ENCODE measurements around the gene CLIC3.

Gene CLIC3

DNA sequence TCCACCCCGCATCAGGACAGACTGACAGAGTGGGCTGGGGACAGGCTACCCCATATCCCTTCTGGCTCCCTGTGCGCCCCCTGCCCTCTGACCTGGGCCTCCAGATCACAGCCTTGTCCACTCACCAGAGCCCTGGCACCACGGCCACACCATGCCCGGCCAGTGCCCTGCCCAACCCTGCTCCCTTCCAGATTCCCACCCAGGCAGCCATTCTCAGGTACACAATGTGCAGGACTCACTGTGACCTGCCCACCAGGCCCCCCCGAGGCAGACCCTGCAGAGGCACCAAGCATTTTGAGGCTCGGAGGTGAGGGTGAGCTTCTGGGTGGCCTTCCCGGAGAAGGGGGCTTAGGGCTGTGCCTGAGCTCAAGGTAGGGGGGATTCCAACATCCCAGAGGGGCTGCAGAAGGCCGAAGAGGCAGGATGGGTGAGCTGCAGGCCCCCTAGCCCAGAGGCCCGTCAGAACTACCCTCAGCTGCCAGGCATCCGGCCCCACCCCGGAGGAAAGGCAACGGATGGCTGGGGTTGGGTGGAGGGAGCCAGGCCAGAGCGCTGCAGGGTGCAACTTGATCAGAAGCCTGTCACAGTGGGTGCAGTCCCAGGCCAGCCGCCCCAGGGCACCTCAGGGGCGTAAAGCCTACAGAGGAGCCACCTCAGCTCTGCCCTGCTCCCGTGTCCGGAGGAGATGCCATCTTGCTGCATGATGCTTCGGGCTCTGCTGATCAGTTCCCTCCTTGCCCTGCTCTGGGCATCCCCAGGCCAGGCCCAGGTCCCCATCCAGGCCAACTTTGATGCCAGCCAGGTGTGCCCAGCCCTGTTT, 13.9 kb downstream of the CLIC3 start, which contains the start of gene LCNL1:
Gene LCNL1 (plus strand): TSS at position 762 of the 820 bp plus-strand sequence. CDS start 594 bp downstream, outside the sequence.
- H3K4me3 ChIP-seq (ENCODE audit: low read depth, low read length), result no peak within 1 kb of the TSS
- in situ Hi-C loops (cut with HindIII; ENCODE audit: low sequenced_read_pairs), result no loop called here
- TF ChIP-seq, protein P1, sequence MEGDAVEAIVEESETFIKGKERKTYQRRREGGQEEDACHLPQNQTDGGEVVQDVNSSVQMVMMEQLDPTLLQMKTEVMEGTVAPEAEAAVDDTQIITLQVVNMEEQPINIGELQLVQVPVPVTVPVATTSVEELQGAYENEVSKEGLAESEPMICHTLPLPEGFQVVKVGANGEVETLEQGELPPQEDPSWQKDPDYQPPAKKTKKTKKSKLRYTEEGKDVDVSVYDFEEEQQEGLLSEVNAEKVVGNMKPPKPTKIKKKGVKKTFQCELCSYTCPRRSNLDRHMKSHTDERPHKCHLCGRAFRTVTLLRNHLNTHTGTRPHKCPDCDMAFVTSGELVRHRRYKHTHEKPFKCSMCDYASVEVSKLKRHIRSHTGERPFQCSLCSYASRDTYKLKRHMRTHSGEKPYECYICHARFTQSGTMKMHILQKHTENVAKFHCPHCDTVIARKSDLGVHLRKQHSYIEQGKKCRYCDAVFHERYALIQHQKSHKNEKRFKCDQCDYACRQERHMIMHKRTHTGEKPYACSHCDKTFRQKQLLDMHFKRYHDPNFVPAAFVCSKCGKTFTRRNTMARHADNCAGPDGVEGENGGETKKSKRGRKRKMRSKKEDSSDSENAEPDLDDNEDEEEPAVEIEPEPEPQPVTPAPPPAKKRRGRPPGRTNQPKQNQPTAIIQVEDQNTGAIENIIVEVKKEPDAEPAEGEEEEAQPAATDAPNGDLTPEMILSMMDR (IDR thresholded peaks at IDR 0.05; ENCODE audit: low read depth, low read length), result no peak
- DNase-seq (ENCODE audit: low read depth, low spot score), result no peak

DNA sequence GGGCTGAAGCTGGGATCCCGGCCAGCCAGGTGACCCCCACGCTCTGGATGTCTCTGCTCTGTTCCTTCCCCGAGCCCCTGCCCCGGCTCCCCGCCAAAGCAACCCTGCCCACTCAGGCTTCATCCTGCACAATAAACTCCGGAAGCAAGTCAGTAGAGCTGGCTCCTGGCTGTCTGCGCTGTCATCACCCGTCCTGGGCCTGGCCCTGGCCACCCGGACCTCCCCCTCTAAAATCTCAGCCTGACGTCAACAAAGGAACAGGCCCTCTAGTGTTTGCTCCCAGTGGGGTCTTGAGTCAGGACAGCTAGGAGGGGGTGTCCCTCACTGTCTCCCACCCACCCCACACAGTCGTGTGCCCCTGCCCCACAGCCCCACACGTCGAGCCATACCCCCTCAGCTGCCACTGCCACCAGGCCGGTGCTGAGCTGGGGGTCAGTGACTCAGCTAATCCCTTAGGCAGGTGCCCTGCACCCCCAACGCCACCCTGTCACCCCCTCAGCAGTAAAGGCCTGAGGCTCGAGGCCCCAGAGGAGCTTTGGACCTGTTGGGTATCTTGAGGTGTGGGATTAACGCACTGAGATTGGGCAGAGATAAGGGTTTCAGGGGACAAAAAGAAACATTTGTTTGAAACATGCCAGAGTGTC, 14.7 kb downstream of the CLIC3 start:
- TF ChIP-seq, protein P1 (IDR thresholded peaks at IDR 0.05; ENCODE audit: low read depth, low read length), result no peak
- in situ Hi-C loops (cut with HindIII; ENCODE audit: low sequenced_read_pairs), result no loop called here
- no peak overlapping the region for H3K4me3 ChIP-seq (ENCODE audit: low read depth, low read length)
- no peak for DNase-seq (ENCODE audit: low read depth, low spot score)

DNA sequence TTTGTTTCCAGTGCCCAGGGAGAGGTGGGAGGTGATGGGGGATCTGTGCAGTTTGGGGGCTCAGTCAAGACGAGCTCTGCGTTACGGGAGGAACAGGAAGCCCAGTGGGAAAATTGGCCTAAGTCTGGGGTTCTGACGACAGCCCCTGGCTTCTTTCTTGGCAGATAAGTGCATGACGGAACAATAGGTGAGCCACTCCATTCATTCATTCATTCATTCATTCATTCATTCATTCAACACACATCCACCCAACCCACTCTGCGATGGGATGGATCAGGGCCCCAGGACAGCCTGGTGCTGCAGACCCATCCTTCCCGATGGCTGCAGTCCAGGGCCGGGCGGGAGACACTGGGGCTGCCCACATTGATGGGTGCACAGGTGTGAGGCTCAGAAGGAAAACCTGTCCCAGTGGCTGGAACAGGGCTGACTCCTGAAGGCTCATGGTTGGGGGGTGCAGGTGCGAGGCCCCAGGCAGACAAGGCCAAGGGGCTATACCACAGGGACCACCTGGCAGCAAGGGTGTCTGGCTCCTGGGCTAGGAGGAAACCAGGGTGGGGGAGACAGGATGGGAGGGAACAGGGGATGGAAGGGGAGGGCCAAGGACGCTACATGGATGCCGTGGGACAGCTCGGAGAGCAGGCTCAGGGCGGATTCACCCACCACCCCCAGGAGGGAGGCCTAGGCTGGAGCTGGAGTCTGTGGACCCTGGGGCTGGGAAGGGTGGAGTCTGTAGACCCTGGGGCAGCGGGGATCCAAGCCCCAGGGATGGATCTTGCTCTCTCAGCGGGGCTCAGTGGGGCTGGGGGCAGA, 15.5 kb downstream of the CLIC3 start:
- TF ChIP-seq, protein P1 (IDR thresholded peaks at IDR 0.05; ENCODE audit: low read depth, low read length), result no peak
- no peak for DNase-seq (ENCODE audit: low read depth, low spot score)
- no peak overlapping the region for H3K4me3 ChIP-seq (ENCODE audit: low read depth, low read length)
- in situ Hi-C loops (cut with HindIII; ENCODE audit: low sequenced_read_pairs), result no loop called here

DNA sequence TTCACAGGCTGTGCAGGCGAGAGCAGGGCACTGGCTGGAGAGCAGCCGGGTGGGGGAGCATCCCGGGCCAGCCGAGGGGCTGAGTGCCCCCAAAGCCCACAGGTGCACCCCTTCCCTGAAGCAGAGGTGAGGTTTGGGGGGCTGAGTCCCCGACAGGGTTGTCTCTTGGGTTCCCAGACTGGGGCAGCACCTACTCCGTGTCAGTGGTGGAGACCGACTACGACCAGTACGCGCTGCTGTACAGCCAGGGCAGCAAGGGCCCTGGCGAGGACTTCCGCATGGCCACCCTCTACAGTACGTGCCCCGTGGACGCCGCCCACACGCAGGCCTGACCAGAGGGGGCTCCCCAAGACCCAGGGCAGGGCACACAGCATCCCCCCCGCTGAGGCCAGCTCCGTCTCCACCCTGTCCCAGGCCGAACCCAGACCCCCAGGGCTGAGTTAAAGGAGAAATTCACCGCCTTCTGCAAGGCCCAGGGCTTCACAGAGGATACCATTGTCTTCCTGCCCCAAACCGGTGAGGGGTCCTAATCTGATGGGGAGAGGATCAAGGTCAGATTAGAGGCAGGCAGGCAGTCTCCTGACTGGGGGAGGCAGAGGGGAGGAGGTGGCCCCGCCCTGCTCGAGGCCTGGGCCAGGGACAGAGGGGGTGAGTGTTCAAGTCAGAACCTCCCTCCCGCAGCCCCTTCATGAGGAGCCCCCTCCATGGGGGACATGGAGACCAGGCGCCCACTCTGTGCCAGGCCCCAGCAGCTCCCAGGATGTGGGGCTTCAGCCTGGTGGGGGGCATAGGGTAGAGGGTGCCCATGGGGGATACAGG, 16.4 kb downstream of the CLIC3 start:
- no peak overlapping the region for H3K4me3 ChIP-seq (ENCODE audit: low read depth, low read length)
- in situ Hi-C loops (cut with HindIII; ENCODE audit: low sequenced_read_pairs), result no loop called here
- TF ChIP-seq, protein P1 (IDR thresholded peaks at IDR 0.05; ENCODE audit: low read depth, low read length), result no peak
- no peak for DNase-seq (ENCODE audit: low read depth, low spot score)

DNA sequence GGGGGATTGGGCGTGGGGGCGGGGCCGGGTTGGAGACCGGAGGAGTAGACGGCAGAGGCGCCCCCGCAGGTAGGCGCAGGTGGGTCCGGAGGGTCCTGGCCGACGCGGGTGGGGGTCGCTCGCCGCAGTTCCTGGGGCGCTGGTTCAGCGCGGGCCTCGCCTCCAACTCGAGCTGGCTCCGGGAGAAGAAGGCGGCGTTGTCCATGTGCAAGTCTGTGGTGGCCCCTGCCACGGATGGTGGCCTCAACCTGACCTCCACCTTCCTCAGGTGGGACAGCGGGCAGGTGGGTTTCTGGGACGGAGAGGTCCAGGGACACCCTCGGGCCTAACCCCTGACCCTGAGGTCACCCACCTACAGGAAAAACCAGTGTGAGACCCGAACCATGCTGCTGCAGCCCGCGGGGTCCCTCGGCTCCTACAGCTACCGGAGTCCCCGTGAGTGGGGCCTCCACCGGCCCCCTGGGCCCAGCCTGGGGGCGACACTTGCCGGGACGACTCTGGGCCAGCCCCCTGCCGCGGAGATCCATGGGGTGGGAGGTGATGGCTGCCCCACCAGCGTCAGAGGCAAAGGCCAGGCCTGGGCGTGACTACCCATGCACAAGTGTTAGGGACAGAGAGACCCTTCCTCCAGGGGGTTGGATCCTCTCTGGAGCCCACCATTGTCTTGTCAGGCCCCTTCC, 17.4 kb downstream of the CLIC3 start:
- TF ChIP-seq, protein P1 (IDR thresholded peaks at IDR 0.05; ENCODE audit: low read depth, low read length), result no peak
- in situ Hi-C loops (cut with HindIII; ENCODE audit: low sequenced_read_pairs), result no loop called here
- no peak for DNase-seq (ENCODE audit: low read depth, low spot score)
- H3K4me3 ChIP-seq (ENCODE audit: low read depth, low read length), result no peak overlapping the region
